SU-DHL-6 (cell line): Measurements from ENCODE around the gene TTC13.

Source experiments
- H2AFZ ChIP-seq: fragments of 200-600 bp; sonication (generic); 2 replicates; pipeline ENCODE4 v1.6.1; 2014; ENCODE audit warnings: low read depth, mild to moderate bottlenecking, moderate library complexity, mixed read lengths, antibody characterized with exemption, low read length; ENCODE audit not compliant: severe bottlenecking
- H3F3A ChIP-seq: fragments of 200-600 bp; shearing (Covaris generic); 2 replicates; pipeline ENCODE4 v1.6.0; 2016; ENCODE audit warnings: antibody characterized with exemption, mild to moderate bottlenecking; ENCODE audit not compliant: insufficient read depth
- H3K27ac ChIP-seq: fragments of 200-600 bp; sonication (generic); 2 replicates; pipeline ENCODE4 v1.5.1; 2016; ENCODE audit warnings: low read depth, mild to moderate bottlenecking, low read length, moderate library complexity, mixed read lengths
- H3K27me3 ChIP-seq: fragments of 200-600 bp; sonication (generic), shearing (Covaris generic); 2 replicates; pipeline ENCODE4 v1.6.0; 2014; ENCODE audit warnings: mild to moderate bottlenecking, low read length
- H3K36me3 ChIP-seq: fragments of 200-600 bp; sonication (generic); 2 replicates; pipeline ENCODE4 v1.6.1; 2014; ENCODE audit warnings: mild to moderate bottlenecking, low read length, mixed read lengths
- H3K4me2 ChIP-seq: fragments of 300-600, 200-600 bp; shearing (Covaris generic), sonication (generic); 2 replicates; pipeline ENCODE4 v1.6.0; 2014; ENCODE audit warnings: low read length, low read depth, mild to moderate bottlenecking; ENCODE audit not compliant: poor library complexity, severe bottlenecking
- H3K4me3 ChIP-seq: fragments of 200-600 bp; sonication (generic); 2 replicates; pipeline ENCODE4 v1.5.1; 2014; ENCODE audit warnings: antibody characterized with exemption, low read length, mild to moderate bottlenecking, mixed read lengths; ENCODE audit not compliant: insufficient read depth, poor library complexity, severe bottlenecking
- H3K79me2 ChIP-seq: fragments of 200-600 bp; sonication (generic); 2 replicates; pipeline ENCODE4 v1.6.1; 2014; ENCODE audit warnings: mild to moderate bottlenecking, low read length, moderate library complexity; ENCODE audit not compliant: insufficient read depth
- H3K9ac ChIP-seq: fragments of 200-600 bp; sonication (generic); 2 replicates; pipeline ENCODE4 v1.7.0; 2014; ENCODE audit warnings: mild to moderate bottlenecking, low read length
- H3K9me2 ChIP-seq: fragments of 200-600 bp; sonication (generic); replicated peaks from 2 replicates; pipeline ENCODE4 v1.6.1; 2014; ENCODE audit warnings: low read length; ENCODE audit not compliant: insufficient read depth
- H3K9me3 ChIP-seq: fragments of 200-600 bp; sonication (generic); 2 replicates; pipeline ENCODE4 v1.6.1; 2014; ENCODE audit warnings: low read length, mixed read lengths; ENCODE audit not compliant: insufficient read depth
- H4K20me1 ChIP-seq: fragments of 200-600 bp; sonication (generic); 2 replicates; pipeline ENCODE4 v1.6.1; 2014; ENCODE audit warnings: low read depth, mild to moderate bottlenecking, antibody characterized with exemption, low read length, moderate library complexity, mixed read lengths
- EZH2phosphoT487 ChIP-seq: fragments of 200-600 bp; sonication (generic), shearing (Covaris generic); conservative IDR thresholded peaks from 2 replicates; pipeline ENCODE4 v1.6.1; 2018; ENCODE audit warnings: mild to moderate bottlenecking, antibody characterized with exemption, low read length, moderate library complexity, mixed read lengths
- TF ChIP-seq, protein P1 (sequence below): fragments of 200-600 bp; sonication (generic); IDR thresholded peaks from one replicate; pipeline ENCODE4 v1.5.1; 2017; ENCODE audit warnings: antibody characterized with exemption, mild to moderate bottlenecking, low read length, moderate library complexity; ENCODE audit not compliant: insufficient read depth, poor library complexity, severe bottlenecking

The TTC13 gene

DNA sequence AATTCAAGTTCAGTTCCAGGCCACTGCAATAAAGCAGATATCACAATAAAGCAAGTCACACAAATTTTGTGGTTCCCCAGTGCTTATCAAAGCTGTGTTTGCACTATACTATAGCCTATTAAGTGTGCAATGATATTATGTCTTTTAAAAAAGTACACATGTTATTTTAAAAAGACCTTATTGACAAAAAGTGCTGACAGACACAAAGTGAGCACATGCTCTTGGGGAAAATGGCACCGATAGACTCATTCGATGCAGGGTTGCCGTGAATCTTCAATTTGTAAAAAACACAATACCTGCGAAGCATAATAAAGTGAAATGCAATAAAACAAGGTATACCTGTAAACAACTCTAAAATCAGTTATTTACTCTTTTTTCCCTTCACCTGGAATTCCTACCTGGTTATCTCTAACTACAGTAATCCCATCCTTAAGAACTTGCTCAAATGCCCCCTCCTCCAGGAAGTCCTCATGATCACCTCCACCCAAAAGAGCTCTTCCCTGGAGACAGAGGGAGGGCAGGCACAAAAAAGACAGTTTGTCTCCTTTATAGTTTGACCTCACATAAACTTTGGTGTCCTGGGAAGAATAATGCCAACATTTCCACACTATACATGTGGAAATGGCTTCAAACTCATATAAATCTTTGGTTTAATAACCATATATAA lies 100.6 kb downstream of the TTC13 start:
- Histone ChIP-seq H3F3A (no peaks in the 10 kb centered on the region), H3K27me3 (no peaks in the 10 kb centered on the region), H3K9me2 (no peaks in the 10 kb centered on the region), H3K79me2 (no peaks in the 10 kb centered on the region), H4K20me1 (no peaks in the 10 kb centered on the region), H3K27ac (no peak overlapping the region), H3K4me2 (no peak overlapping the region), H3K4me3 (no peak overlapping the region), H3K9ac (no peak overlapping the region), H3K36me3 (no peaks in the 10 kb centered on the region), H3K9me3 (no peaks in the 10 kb centered on the region), H2AFZ (no peak overlapping the region)
- TF ChIP-seq, protein P1, sequence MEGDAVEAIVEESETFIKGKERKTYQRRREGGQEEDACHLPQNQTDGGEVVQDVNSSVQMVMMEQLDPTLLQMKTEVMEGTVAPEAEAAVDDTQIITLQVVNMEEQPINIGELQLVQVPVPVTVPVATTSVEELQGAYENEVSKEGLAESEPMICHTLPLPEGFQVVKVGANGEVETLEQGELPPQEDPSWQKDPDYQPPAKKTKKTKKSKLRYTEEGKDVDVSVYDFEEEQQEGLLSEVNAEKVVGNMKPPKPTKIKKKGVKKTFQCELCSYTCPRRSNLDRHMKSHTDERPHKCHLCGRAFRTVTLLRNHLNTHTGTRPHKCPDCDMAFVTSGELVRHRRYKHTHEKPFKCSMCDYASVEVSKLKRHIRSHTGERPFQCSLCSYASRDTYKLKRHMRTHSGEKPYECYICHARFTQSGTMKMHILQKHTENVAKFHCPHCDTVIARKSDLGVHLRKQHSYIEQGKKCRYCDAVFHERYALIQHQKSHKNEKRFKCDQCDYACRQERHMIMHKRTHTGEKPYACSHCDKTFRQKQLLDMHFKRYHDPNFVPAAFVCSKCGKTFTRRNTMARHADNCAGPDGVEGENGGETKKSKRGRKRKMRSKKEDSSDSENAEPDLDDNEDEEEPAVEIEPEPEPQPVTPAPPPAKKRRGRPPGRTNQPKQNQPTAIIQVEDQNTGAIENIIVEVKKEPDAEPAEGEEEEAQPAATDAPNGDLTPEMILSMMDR: no peak
- TF ChIP-seq EZH2phosphoT487: no peak

DNA sequence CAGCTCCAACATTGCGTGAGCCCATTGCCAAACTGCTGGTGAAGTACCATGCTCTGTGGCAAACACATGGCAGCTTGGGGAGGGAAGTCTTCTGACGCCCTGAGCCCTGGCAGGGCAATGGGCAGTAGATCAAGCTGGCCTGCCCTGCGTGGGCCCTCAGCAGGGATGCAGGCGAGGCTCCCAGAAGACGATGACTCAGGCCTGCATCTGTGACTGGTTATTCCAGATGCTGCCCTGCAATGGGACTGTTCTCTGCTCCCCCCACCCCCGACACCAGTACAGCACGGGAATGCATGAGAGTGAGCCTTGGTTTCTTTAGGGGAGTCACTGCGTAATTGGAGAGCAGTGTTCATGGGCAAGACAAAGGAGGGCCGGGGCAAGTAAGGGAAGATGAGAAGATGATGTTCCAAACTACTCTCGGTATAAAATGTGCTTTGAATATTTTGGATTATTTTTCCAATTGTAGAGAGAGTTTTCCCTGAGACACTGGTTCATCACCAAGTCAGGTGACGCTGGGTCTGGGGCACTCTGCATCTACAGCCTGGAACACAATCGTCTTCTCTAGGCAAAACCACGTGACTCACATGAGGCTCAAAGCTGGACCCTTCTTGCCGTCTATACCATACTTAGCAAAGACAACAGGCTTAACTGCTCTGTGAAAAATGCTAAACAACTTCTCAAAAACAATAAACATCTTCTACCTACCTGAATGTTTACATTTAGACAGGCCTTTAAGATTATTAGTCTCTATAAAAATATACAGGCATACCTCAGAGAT lies 101.3 kb downstream of the TTC13 start:
- no peaks in the 10 kb centered on the region for H4K20me1 ChIP-seq
- H3K9ac ChIP-seq: no peak overlapping the region
- H3F3A ChIP-seq: no peaks in the 10 kb centered on the region
- TF ChIP-seq, protein P1: no peak
- TF ChIP-seq EZH2phosphoT487: no peak
- no peak overlapping the region for H3K27ac ChIP-seq
- H3K79me2 ChIP-seq: no peaks in the 10 kb centered on the region
- no peak overlapping the region for H3K4me3 ChIP-seq
- no peaks in the 10 kb centered on the region for H3K9me3 ChIP-seq
- H3K36me3 ChIP-seq: no peaks in the 10 kb centered on the region
- no peak overlapping the region for H2AFZ ChIP-seq
- H3K27me3 ChIP-seq: no peaks in the 10 kb centered on the region
- H3K9me2 ChIP-seq: no peaks in the 10 kb centered on the region
- H3K4me2 ChIP-seq: no peak overlapping the region

DNA sequence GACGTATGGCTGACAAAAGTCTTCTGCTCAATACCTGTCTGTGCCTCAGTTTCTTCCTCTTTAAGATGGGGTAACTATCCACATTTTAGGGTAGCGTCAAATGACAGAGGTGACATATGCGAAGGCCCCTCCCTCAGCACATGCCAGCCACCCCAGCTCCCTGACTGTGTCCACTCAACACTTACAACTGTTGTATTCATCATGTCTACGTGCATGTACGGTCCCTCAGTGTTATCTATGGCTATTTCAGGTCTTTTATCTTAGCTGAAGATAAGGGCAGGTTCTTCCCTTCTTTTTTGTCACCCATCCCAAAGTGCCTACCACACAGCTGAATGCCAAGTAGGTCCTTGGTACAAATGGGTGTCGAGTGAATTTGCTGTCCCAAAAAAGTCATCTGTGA lies 102.0 kb downstream of the TTC13 start:
- no peak overlapping the region for H3K9ac ChIP-seq
- no peak overlapping the region for H3K4me3 ChIP-seq
- TF ChIP-seq, protein P1: no peak
- TF ChIP-seq EZH2phosphoT487: no peak
- no peaks in the 10 kb centered on the region for H4K20me1 ChIP-seq
- H3K4me2 ChIP-seq: no peak overlapping the region
- no peaks in the 10 kb centered on the region for H3K9me3 ChIP-seq
- no peaks in the 10 kb centered on the region for H3K79me2 ChIP-seq
- H3K27ac ChIP-seq: no peak overlapping the region
- H3K27me3 ChIP-seq: no peaks in the 10 kb centered on the region
- no peak overlapping the region for H2AFZ ChIP-seq
- no peaks in the 10 kb centered on the region for H3K36me3 ChIP-seq
- no peaks in the 10 kb centered on the region for H3F3A ChIP-seq
- H3K9me2 ChIP-seq: no peaks in the 10 kb centered on the region
